Activated CD4-positive, alpha-beta T cell treated with anti-CD3 and anti-CD28 coated beads for 24 hours (primary cell): ENCODE measurements around the gene HPS1.

Experiments
- DNase-seq, 2 donors: peaks; one replicate each; pipeline ENCODE4 v3.0.0-alpha.2; 2020; ENCODE audit warnings: low read depth in 2 of 2

HPS1 gene

DNA sequence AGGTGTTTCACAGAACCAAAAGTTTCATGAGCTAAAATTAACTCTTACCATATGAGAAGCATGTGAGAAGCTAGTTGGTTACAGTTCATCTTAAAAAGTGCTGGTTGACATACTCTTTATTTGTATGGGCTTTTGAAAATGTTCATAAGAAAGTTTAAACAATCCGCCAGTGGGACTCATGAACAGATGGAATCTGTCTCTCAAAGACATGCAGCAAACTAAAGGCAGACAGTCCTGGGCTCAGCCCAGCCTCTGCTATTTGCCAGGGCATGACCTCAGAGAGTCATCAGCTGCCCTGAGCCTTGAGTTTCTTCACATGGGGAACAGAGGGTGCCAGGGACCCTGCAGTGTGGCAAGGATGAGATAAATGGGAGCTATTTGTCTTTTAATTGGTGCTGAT is 35.0 kb downstream of the HPS1 start:
- DNase-seq = no peak

GRCh38 chr10:98411166-98411565 is 35.6 kb downstream of the HPS1 start:
- no peak for DNase-seq

- no peak for DNase-seq
Observed at GRCh38 chr10:98410759-98411158, 36.0 kb downstream of the HPS1 start.

- DNase-seq = no peak
Observed at GRCh38 chr10:98410135-98410743, 36.5 kb downstream of the HPS1 start.

DNA sequence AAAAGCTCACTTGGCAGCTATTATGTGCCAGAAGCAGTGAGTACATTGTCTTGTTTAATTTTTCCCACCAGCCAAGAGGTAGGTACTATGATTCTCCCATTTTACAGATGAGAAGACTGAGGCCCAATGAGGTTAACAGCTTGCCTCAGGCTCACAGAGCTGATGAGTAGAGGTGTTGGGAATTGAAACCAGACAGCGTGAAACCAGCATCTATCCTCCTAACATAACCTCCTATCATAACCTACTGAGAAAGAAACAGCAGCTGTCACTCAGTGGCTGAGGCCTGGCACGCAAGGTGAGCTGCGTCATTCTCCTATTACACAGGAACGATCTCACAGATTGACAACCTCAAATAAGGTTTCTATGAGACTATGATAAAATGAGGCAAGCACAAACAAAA is 37.9 kb downstream of the HPS1 start:
- no peak for DNase-seq

DNA sequence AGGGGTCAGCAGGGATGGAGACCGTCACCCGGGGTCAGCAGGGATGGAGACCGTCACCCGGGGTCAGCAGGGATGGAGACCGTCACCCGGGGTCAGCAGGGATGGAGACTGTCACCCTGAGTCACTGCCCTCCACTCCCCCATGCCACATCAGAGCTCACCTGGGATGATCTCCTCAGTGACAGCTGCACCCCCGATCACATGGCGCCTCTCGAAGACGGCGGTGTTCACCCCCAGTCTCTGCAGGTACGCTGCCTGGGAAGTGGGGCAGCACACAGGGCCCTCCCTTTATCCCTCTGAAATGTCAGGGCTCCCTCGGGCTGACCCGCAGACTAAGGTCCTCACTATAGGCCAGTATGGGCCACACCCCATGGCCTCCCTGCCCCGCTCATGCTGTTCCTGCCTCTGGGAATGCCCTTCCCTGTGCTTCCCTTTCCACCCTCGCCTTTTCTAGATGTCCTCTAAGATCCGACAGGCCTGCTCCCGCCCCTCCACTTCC is 38.9 kb downstream of the HPS1 start:
- DNase-seq = no peak

- DNase-seq = no peak
Observed at GRCh38 chr10:98407017-98407743, 39.6 kb downstream of the HPS1 start.

GRCh38 chr10:98405422-98405821 is 41.3 kb downstream of the HPS1 start:
- no peak for DNase-seq

GRCh38 chr10:98404571-98405359 is 42.0 kb downstream of the HPS1 start:
- DNase-seq = no peak

- DNase-seq = no peak
Observed at GRCh38 chr10:98403812-98404504, 42.8 kb downstream of the HPS1 start.

GRCh38 chr10:98402931-98403718 is 43.6 kb downstream of the HPS1 start:
- DNase-seq = no peak

- DNase-seq = no peak
Observed at GRCh38 chr10:98402478-98402877, 44.3 kb downstream of the HPS1 start.

GRCh38 chr10:98400482-98400881 is 46.3 kb downstream of the HPS1 start:
- no peak for DNase-seq

- DNase-seq = no peak
Observed at GRCh38 chr10:98399784-98400183, 47.0 kb downstream of the HPS1 start.

GRCh38 chr10:98397089-98397600 is 49.6 kb downstream of the HPS1 start:
- no peak for DNase-seq

GRCh38 chr10:98396096-98397063 is 50.4 kb downstream of the HPS1 start:
- DNase-seq = no peak

GRCh38 chr10:98394851-98395440 is 51.8 kb downstream of the HPS1 start:
- no peak for DNase-seq

- DNase-seq = no peak
Observed at GRCh38 chr10:98391578-98391991, 55.1 kb downstream of the HPS1 start.

DNA sequence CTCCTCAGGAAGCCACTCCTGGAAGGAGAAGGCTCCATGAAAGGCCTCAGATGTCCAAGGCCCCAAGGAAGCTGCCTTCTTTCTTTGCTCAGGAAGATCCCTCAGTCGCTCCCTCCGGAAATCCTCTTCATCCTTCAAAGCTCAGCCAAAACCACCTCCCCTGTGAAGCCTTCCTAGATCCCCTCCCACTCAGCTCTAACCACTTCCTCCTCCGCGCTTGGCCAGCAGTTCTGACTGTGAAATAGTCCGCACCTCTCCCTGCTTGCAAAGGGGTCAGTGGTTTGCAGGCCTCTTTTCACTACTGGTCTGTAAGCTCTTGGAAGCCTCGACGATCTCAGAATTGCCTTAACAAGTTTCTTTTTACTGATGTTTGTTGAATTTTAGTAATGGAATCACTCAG is 55.7 kb downstream of the HPS1 start:
- no peak for DNase-seq
